ENCODE measurements around the gene PARP11.

Gene PARP11

DNA sequence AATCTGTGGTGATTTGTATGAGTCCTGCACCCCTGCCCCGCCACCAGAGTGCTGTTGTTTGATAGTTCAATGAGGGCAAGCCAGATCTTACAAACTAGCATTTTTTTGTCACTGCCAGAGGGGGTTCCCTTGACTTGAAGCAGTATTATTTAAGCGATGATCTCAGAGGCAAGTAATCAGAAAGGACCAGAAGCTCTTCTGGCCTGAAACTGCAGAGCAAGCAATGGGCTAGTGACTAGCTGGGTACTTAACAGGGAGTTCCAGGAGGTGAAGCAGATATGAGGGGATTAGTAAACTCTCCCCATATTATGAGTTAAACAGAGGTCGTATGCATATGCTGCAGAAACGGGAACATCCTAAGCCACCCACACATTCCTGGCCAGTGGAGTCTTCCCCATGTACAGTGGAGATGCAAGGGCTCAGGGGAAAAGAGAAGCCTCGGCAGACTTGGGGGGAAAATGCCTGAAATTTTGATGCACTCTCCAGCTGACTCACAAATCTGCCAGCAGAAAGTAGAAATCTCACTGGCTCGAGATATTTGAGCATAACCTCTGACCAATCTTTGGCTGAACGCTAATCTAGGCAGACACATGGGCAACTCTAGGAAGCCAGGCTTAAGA is 112.0 kb downstream of the PARP11 start:
- DNase-seq = no peak

DNA sequence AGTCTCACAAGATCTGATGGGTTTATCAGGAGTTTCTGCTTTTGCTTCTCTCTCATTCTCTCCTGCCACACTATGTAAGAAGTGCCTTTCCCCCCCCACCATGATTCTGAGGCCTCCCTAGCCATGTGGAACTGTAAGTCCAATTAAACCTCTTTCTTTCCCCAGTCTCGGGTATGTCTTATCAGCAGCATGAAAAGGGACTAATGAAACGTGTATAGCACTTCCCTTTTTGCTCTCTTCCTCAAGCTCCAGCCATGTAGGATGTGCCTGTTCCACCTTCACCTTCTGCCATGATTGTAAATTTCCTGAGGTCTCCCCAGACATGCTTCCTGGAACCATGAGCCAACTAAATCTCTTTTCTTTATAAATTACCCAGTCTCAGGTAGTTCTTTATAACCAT is 113.3 kb downstream of the PARP11 start:
- no peak for DNase-seq

All from activated CD4-positive, CD25-positive, alpha-beta regulatory T cell (primary cell).